K562 (cell line): ENCODE data around the gene PRUNE1. TPM values are rescaled to one million over a fixed set of nuclear protein-coding genes. Genes with fewer than 3 reads are reported as not detected.

ENCODE experiments used
- CBX2 ChIP-seq: fragments of 200-600 bp; sonication (generic); IDR thresholded peaks from one replicate; pipeline ENCODE4 v1.6.1; 2012; ENCODE audit warnings: mild to moderate bottlenecking, low read length, inconsistent platforms; ENCODE audit not compliant: insufficient read depth, poor library complexity, severe bottlenecking
- CHAMP1 ChIP-seq: fragments of 450-650 bp; IDR thresholded peaks from 2 replicates; pipeline ENCODE4 v1.6.1; 2016; ENCODE audit warnings: mild to moderate bottlenecking
- CHD4 ChIP-seq: fragments of 200-600 bp; sonication (generic); IDR thresholded peaks from 3 replicates; pipeline ENCODE4 v1.6.1; 2012; ENCODE audit warnings: low read depth, mild to moderate bottlenecking, mixed read lengths, low read length, inconsistent platforms; ENCODE audit not compliant: insufficient read depth, insufficient replicate concordance, poor library complexity, severe bottlenecking
- FOXM1 ChIP-seq, 2 experiments: fragments of 450-650 bp in 1 of 2; sonication (generic) in 1 of 2; formaldehyde crosslinking in 1 of 2; IDR thresholded peaks; 2 replicates each; pipeline versions ENCODE4 v1.6.1 to v1.9.0; 2017 to 2022; ENCODE audit warnings: low read depth in 2 of 2, mild to moderate bottlenecking in 2 of 2, missing genetic modification reagents in 1 of 2, moderate library complexity in 1 of 2
- ZBTB40 ChIP-seq, 2 experiments: fragments of 450-650 bp in 1 of 2; sonication (generic) in 1 of 2; formaldehyde crosslinking in 1 of 2; IDR thresholded peaks; 2 replicates each; pipeline versions ENCODE4 v1.7.1 to v1.9.0; 2016 to 2022; ENCODE audit warnings: inconsistent platforms in 1 of 2, mild to moderate bottlenecking in 1 of 2, missing genetic modification reagents in 1 of 2
- ZNF717 ChIP-seq: fragments of 250-450 bp; sonication (Bioruptor Pico); IDR thresholded peaks from 2 replicates; pipeline ENCODE4 v1.5.0; 2021
- ZNF76 ChIP-seq: fragments of 250-450 bp; sonication (Bioruptor Pico); IDR thresholded peaks from 2 replicates; pipeline ENCODE4 v1.4.0; 2020; ENCODE audit warnings: mild to moderate bottlenecking, moderate library complexity, borderline replicate concordance
- polyA plus RNA-seq, 8 experiments: library from polyadenylated mRNA; depleted of rRNA in 4 of 8; stranded (reverse) in 5 of 8; unstranded in 3 of 8; fragments of >200 nt; fragmentation: Nextera tagmentation in 2 of 8; fragmentation: Illumina TruSeq in 1 of 8; extraction: Ambion mirVana in 2 of 8; extraction: Trizol in 1 of 8; gene quantifications; 2 replicates each; pipeline versions ENCODE4 v1.2.1 to v1.2.3, GENCODE V29; 2011 to 2014; ENCODE audit warnings: inconsistent platforms in 1 of 8, missing spikeins in 1 of 8
- total RNA-seq, 7 experiments: library from RNA; depleted of rRNA in 6 of 7; stranded (reverse); fragments of >200 nt in 6 of 7; fragmentation: Illumina TruSeq in 2 of 7; extraction: Trizol in 2 of 7; gene quantifications; 2 replicates each; pipeline versions ENCODE4 v1.2.1 to v1.2.3, GENCODE V29; 2011 to 2021; ENCODE audit warnings: low replicate concordance in 1 of 7
- TF ChIP-seq, protein P1 (sequence below): fragments of 250-450 bp; sonication (Bioruptor Pico); IDR thresholded peaks from 2 replicates; pipeline ENCODE4 v1.5.0; 2021; ENCODE audit warnings: mild to moderate bottlenecking, moderate library complexity

Gene PRUNE1
- total and polyA plus RNA-seq, 9 of the 15 experiments (the other 6 are each of a cell fraction or from before 2014, with no cell fraction given), result 16.7 to 48.3 (median 26.2) TPM

DNA sequence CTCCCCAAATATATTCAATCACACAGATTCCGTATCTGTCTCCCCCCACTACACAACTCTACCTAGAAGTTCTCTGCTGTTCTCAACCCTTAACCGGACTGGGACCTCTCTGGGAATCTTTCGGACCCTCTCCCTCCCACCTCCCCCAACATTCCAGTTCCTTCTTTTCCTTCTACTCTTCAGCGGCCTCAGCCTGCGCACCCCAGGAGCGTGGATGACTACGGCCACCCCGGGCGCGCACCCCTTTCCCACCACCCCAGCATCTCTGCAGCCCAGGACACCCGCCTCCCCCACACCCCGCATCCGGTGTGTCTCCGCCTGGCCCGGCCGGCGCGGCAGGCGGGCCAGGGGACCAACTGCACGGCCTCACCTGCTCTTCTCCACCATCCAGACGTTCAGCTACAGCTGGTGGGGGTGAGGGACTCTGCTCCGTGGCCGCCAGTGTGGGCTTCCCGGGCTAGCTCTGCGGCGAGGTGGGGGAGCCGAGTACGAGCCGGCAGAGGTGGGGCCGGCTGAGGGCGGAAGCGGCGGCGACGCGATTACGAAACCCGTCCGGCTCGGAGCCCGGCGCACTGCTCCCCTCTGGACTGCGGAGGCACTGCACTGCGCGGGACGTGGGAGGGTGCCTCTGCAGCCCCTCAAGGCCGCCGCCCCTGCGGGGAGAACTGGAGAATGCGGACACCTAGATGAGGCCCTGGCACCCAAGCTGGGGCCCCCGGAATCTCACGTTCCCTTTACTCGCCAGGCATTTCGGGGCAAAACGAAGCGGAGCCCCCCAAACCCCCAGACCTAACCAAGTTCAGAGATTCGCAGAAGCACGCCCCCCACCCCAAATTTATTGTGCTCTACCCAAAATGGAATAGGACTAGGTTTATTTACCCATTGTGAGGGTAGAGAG is 51.1 kb downstream of the PRUNE1 start, which contains the start of gene CDC42SE1 (continued):
- TF ChIP-seq, protein P1, sequence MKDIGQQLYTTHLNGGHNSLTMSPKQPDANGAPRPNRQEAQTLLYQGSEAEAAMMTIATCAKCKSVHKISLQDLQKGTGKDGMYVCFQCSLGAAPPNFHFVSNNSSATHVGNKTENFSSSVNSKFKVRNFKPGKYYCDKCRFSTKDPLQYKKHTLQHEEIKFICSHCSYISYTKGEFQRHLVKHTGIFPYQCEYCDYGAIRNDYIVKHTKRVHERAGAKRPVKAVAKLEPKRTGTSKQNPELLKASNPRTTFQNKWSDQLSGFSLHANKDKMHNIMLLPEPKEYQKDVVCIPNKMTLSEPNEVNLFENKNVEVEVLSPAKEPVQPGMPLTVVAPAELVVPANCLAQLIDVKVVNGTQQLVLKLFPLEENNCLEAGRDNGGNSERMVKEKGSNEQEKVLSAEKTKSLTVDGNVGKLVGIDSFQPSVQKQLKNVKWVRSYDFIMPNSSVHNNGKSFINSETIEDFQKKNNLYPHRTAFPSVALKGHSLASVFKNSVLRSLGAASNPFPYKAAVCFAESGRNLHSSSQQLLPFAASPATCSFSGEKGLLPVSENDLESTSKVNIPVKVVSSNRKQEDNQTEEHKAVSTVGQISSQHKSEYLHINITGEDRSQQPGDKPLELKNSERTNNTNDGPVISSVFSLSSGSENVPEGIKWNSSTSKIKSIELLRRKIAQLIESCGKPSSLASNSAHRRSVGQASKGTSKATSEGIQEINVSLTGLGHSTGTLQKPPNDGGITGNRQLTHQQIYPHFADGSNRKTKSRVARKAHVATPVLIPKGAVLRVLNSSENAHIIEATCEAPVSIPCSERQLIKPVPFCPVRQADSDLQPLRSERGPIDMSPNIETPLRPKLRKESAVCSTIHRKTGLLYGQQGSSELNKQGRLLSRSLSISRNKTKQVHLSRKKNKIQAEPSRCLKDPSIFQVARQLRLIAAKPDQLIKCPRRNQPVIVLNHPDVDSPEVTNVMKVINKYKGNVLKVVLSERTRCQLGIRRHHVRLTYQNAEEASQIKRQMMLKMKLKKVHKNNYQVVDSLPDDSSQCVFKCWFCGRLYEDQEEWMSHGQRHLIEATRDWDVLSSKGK (CRISPR knock-in tag), result no peak
- no peak for TF ChIP-seq ZNF76 (CRISPR knock-in tag)
- no peak for TF ChIP-seq CBX2
- TF ChIP-seq ZNF717 (CRISPR knock-in tag), result no peak
- TF ChIP-seq FOXM1 (IDR thresholded peaks at IDR 0.05; ENCODE audit: low read depth), result no peak
- no peak for TF ChIP-seq FOXM1 (CRISPR knock-in tag; IDR thresholded peaks at IDR 0.05; ENCODE audit: low read depth)
- TF ChIP-seq ZBTB40 (IDR thresholded peaks at IDR 0.05), result peak; percentile 85
- TF ChIP-seq ZBTB40 (CRISPR knock-in tag; IDR thresholded peaks at IDR 0.05), result no peak
- TF ChIP-seq CHAMP1, result no peak
- no peak for TF ChIP-seq CHD4
